GM23338 (cell line): Measurements from ENCODE around the gene NRG3.

ENCODE experiments used
- CREB1 ChIP-seq: fragments of 250-450 bp; sonication (Bioruptor Pico); IDR thresholded peaks from 2 replicates; pipeline ENCODE4 v1.5.0; 2020; ENCODE audit warnings: low read depth, mild to moderate bottlenecking, moderate library complexity
- EZH2 ChIP-seq: fragments of 200-600 bp; sonication (generic); IDR thresholded peaks from one replicate; pipeline ENCODE4 v1.8.0; 2017; ENCODE audit warnings: antibody characterized with exemption, mild to moderate bottlenecking, low read depth; ENCODE audit not compliant: unreplicated experiment
- EZH2phosphoT487 ChIP-seq: fragments of 200-600 bp; sonication (generic); IDR thresholded peaks from one replicate; pipeline ENCODE4 v1.8.1; 2018; ENCODE audit warnings: antibody characterized with exemption; ENCODE audit not compliant: unreplicated experiment
- JUNB ChIP-seq: IDR thresholded peaks from one replicate; pipeline ENCODE4 v1.6.1; 2016; ENCODE audit warnings: antibody characterized with exemption; ENCODE audit not compliant: unreplicated experiment
- POLR2AphosphoS5 ChIP-seq: IDR thresholded peaks from 2 replicates; pipeline ENCODE4 v1.6.1; 2016; ENCODE audit warnings: antibody characterized with exemption, low read depth
- ZNF114 ChIP-seq: fragments of 250-450 bp; sonication (Bioruptor Pico); IDR thresholded peaks from 2 replicates; pipeline ENCODE4 v1.5.0; 2020; ENCODE audit warnings: mild to moderate bottlenecking, moderate library complexity
- TF ChIP-seq, protein P1 (sequence below), 2 experiments: fragments of 200-600 bp in 1 of 2; sonication (generic) in 1 of 2; conservative IDR thresholded peaks; 2 replicates each; pipeline versions ENCODE4 v1.5.1 to v1.6.1; 2016 to 2017; ENCODE audit warnings: antibody characterized with exemption in 2 of 2, low read depth in 2 of 2, mild to moderate bottlenecking in 2 of 2, moderate library complexity in 1 of 2
- TF ChIP-seq, protein P2 (sequence below): IDR thresholded peaks from 2 replicates; pipeline ENCODE4 v1.6.1; 2016; ENCODE audit warnings: antibody characterized with exemption
- TF ChIP-seq, protein P3 (sequence below): IDR thresholded peaks from one replicate; pipeline ENCODE4 v1.6.1; 2018; ENCODE audit warnings: antibody characterized with exemption; ENCODE audit not compliant: unreplicated experiment

DNA sequence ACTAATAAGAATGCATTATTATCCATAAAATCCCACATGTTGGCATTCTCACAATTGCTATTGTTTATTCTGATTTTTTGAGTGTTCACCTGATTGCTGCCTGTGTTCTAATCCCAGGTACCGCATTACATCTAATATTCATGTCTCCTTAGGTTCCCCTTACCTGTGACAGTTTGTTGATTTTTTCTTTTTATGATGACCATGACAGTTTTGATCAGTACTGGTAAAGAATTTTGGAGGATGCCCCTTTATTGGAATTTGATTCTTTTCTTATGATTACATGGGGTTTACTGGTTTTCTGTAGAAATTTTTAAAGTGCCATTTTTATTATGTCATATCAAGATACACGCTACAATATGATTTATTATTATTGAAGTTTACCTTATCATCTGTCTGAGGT lies 1091.1 kb downstream of the NRG3 start:
- TF ChIP-seq, protein P1, sequence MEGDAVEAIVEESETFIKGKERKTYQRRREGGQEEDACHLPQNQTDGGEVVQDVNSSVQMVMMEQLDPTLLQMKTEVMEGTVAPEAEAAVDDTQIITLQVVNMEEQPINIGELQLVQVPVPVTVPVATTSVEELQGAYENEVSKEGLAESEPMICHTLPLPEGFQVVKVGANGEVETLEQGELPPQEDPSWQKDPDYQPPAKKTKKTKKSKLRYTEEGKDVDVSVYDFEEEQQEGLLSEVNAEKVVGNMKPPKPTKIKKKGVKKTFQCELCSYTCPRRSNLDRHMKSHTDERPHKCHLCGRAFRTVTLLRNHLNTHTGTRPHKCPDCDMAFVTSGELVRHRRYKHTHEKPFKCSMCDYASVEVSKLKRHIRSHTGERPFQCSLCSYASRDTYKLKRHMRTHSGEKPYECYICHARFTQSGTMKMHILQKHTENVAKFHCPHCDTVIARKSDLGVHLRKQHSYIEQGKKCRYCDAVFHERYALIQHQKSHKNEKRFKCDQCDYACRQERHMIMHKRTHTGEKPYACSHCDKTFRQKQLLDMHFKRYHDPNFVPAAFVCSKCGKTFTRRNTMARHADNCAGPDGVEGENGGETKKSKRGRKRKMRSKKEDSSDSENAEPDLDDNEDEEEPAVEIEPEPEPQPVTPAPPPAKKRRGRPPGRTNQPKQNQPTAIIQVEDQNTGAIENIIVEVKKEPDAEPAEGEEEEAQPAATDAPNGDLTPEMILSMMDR (conservative IDR thresholded peaks at IDR 0.05; ENCODE audit: low read depth in 2 of 2), result no peak
- no peak for TF ChIP-seq POLR2AphosphoS5
- no peak for TF ChIP-seq JUNB
- TF ChIP-seq EZH2phosphoT487, result no peak
- TF ChIP-seq EZH2, result no peak
- no peak for TF ChIP-seq CREB1 (CRISPR knock-in tag)
- TF ChIP-seq, protein P2, sequence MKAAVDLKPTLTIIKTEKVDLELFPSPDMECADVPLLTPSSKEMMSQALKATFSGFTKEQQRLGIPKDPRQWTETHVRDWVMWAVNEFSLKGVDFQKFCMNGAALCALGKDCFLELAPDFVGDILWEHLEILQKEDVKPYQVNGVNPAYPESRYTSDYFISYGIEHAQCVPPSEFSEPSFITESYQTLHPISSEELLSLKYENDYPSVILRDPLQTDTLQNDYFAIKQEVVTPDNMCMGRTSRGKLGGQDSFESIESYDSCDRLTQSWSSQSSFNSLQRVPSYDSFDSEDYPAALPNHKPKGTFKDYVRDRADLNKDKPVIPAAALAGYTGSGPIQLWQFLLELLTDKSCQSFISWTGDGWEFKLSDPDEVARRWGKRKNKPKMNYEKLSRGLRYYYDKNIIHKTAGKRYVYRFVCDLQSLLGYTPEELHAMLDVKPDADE, result no peak
- no peak for TF ChIP-seq ZNF114 (CRISPR knock-in tag)
- TF ChIP-seq, protein P3, sequence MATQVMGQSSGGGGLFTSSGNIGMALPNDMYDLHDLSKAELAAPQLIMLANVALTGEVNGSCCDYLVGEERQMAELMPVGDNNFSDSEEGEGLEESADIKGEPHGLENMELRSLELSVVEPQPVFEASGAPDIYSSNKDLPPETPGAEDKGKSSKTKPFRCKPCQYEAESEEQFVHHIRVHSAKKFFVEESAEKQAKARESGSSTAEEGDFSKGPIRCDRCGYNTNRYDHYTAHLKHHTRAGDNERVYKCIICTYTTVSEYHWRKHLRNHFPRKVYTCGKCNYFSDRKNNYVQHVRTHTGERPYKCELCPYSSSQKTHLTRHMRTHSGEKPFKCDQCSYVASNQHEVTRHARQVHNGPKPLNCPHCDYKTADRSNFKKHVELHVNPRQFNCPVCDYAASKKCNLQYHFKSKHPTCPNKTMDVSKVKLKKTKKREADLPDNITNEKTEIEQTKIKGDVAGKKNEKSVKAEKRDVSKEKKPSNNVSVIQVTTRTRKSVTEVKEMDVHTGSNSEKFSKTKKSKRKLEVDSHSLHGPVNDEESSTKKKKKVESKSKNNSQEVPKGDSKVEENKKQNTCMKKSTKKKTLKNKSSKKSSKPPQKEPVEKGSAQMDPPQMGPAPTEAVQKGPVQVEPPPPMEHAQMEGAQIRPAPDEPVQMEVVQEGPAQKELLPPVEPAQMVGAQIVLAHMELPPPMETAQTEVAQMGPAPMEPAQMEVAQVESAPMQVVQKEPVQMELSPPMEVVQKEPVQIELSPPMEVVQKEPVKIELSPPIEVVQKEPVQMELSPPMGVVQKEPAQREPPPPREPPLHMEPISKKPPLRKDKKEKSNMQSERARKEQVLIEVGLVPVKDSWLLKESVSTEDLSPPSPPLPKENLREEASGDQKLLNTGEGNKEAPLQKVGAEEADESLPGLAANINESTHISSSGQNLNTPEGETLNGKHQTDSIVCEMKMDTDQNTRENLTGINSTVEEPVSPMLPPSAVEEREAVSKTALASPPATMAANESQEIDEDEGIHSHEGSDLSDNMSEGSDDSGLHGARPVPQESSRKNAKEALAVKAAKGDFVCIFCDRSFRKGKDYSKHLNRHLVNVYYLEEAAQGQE, result no peak
